Glutamatergic neuron (in vitro differentiated cells): Measurements from ENCODE around the gene LRGUK. TPM values are rescaled to one million over a fixed set of nuclear protein-coding genes. Genes with fewer than 3 reads are reported as not detected.

Experiments
- DNase-seq: peaks from one replicate; pipeline ENCODE4 v3.0.0; 2022
- H3K27ac Mint-ChIP-seq: one replicate; pipeline ENCODE4 v1.8.0; 2020; ENCODE audit warnings: mild to moderate bottlenecking, mixed read lengths, inconsistent platforms; ENCODE audit not compliant: unreplicated experiment
- H3K27me3 Mint-ChIP-seq: one replicate; pipeline ENCODE4 v1.8.0; 2020; ENCODE audit warnings: mild to moderate bottlenecking, moderate library complexity, mixed read lengths, inconsistent platforms; ENCODE audit not compliant: unreplicated experiment
- H3K36me3 Mint-ChIP-seq: one replicate; pipeline ENCODE4 v1.8.0; 2020; ENCODE audit warnings: mild to moderate bottlenecking, mixed read lengths, inconsistent platforms; ENCODE audit not compliant: unreplicated experiment
- H3K4me1 Mint-ChIP-seq: one replicate; pipeline ENCODE4 v1.8.0; 2020; ENCODE audit warnings: mild to moderate bottlenecking, low read depth, mixed read lengths, inconsistent platforms; ENCODE audit not compliant: unreplicated experiment
- H3K4me3 Mint-ChIP-seq: one replicate; pipeline ENCODE4 v1.8.0; 2020; ENCODE audit warnings: mild to moderate bottlenecking, mixed read lengths, inconsistent platforms; ENCODE audit not compliant: unreplicated experiment
- H3K9me3 Mint-ChIP-seq: one replicate; pipeline ENCODE4 v1.8.0; 2020; ENCODE audit warnings: mild to moderate bottlenecking, moderate library complexity, mixed read lengths, inconsistent platforms; ENCODE audit not compliant: unreplicated experiment
- CTCF ChIP-seq: fragments of 200-600 bp; sonication (generic); IDR thresholded peaks from one replicate; pipeline ENCODE4 v1.5.0; 2021; ENCODE audit not compliant: partially characterized antibody, unreplicated experiment
- total RNA-seq: library from RNA; stranded (reverse); fragmentation: NEBNext Ultra II Directional; extraction: Animal tissue kit (Norgen Biotek cat#: 25700); gene quantifications from one replicate; pipeline ENCODE4 v1.2.1, GENCODE V29; 2021; ENCODE audit not compliant: unreplicated experiment

The LRGUK gene
- total RNA-seq, 1 donor from 2014 or later = 0.81 TPM

DNA sequence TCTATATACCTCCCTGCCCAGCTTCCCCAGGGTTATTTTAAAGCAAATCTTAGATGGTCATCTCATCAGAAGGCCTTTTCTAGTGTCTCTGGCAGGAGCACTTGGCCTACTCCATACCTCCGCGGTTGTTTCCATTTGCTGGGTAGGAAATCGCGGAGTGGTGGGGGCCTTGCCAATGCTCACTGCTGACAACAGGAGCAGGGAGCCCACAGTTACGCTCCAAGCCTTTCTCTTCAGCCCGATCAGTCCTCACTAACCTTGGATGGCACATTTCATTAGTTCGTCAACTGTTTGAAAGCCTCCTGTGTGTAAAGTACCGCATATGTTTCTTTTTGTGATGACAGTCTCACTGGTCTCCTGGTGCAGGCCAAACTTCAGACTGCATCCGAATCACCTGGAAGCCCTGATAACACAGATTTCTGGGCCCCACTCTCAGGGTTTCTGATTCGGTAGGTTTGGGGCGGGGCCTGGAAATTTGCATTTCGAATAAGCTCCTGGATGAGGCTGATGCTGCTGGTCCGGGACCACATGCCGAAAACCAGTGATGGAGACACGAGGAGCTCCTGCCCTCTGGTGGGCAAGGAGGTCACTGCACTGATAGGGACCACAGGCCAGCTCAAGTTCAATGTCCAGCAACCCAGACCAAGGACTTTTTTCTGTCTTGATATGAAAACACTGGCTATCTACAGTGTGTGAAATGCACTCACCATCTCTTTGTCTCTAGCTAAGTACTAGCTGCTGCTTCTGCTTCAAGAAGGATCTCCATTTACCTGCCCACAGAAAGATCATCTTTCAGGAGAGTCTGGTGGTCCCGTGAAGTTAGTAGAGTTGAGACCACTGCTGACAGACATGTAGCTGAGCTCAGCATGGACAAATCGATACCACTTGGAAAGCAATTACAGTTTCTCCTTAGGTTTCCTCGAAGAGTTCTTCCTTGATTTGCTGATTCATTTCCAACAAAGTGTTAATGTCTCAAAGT is 14.0 kb downstream of the LRGUK start:
- Mint-ChIP-seq H3K4me1 (no peaks in the 10 kb centered on the region), H3K27me3 (no peaks in the 10 kb centered on the region), H3K4me3 (no peak overlapping the region), H3K9me3 (no peaks in the 10 kb centered on the region), H3K27ac (no peak overlapping the region), H3K36me3 (no peaks in the 10 kb centered on the region)
- peak; percentile 93 for TF ChIP-seq CTCF
- DNase-seq = peak; percentile 83

GRCh38 chr7:134141868-134142264 is 14.7 kb downstream of the LRGUK start:
- no peaks in the 10 kb centered on the region for H3K27me3 Mint-ChIP-seq
- no peak overlapping the region for H3K4me3 Mint-ChIP-seq
- H3K27ac Mint-ChIP-seq = no peak overlapping the region
- H3K36me3 Mint-ChIP-seq = no peaks in the 10 kb centered on the region
- H3K4me1 Mint-ChIP-seq = no peaks in the 10 kb centered on the region
- H3K9me3 Mint-ChIP-seq = no peaks in the 10 kb centered on the region
- DNase-seq = no peak
- no peak for TF ChIP-seq CTCF

- H3K9me3 Mint-ChIP-seq = no peaks in the 10 kb centered on the region
- no peak overlapping the region for H3K4me3 Mint-ChIP-seq
- TF ChIP-seq CTCF = no peak
- no peak overlapping the region for H3K27ac Mint-ChIP-seq
- H3K27me3 Mint-ChIP-seq = no peaks in the 10 kb centered on the region
- no peaks in the 10 kb centered on the region for H3K4me1 Mint-ChIP-seq
- no peak for DNase-seq
- no peaks in the 10 kb centered on the region for H3K36me3 Mint-ChIP-seq
Observed at GRCh38 chr7:134153493-134154136, 26.5 kb downstream of the LRGUK start.

GRCh38 chr7:134154581-134155130 is 27.5 kb downstream of the LRGUK start:
- Mint-ChIP-seq H3K36me3 (no peaks in the 10 kb centered on the region), H3K4me1 (no peaks in the 10 kb centered on the region), H3K27ac (no peak overlapping the region), H3K9me3 (no peaks in the 10 kb centered on the region), H3K4me3 (no peak overlapping the region), H3K27me3 (no peaks in the 10 kb centered on the region)
- no peak for DNase-seq
- TF ChIP-seq CTCF = no peak
